Urinary bladder (tissue), 4 donors: ENCODE data around the gene SLC22A23. TPM values are rescaled to one million over a fixed set of nuclear protein-coding genes. Genes with fewer than 3 reads are reported as not detected.

Experiments
- DNase-seq: peaks from one replicate; pipeline ENCODE4 v3.0.0-alpha.2; 2015; ENCODE audit errors: extremely low spot score
- H3K27ac ChIP-seq: one replicate; pipeline ENCODE4 v1.5.1; 2013; ENCODE audit warnings: low read depth, mild to moderate bottlenecking, moderate library complexity
- H3K36me3 ChIP-seq: one replicate; pipeline ENCODE4 v1.6.1; 2013; ENCODE audit warnings: mild to moderate bottlenecking, moderate library complexity; ENCODE audit not compliant: insufficient read depth
- H3K4me1 ChIP-seq: one replicate; pipeline ENCODE4 v1.6.1; 2013; ENCODE audit warnings: mild to moderate bottlenecking, moderate library complexity; ENCODE audit not compliant: insufficient read depth
- H3K4me3 ChIP-seq: one replicate; pipeline ENCODE4 v1.5.1; 2013; ENCODE audit warnings: low read depth, low read length
- WGBS: extraction: QIAGEN DNeasy Blood & Tissue Kit; methylation state at CpG from one replicate; pipeline ENCODE4 v1.1.7; 2013; 5-methylcytosine and 5-hydroxymethylcytosine counted together
- polyA plus RNA-seq: library from polyadenylated mRNA; stranded (reverse); fragments of 200-250 nt; gene quantifications from one replicate; pipeline ENCODE4 v1.2.3, GENCODE V29; 2013
- total RNA-seq: library from RNA; depleted of rRNA; stranded (reverse); fragments of >200 nt; gene quantifications from one replicate; pipeline ENCODE4 v1.2.3, GENCODE V29; 2014
- donor health status: healthy with polysubstance abuse.
- donor health status: healthy.

The SLC22A23 gene
- total and polyA plus RNA-seq, 2 donors: 4.9 to 6.6 TPM

- no peak for DNase-seq
- Histone ChIP-seq H3K4me1 (no peaks in the 10 kb centered on the region), H3K36me3 (no peaks in the 10 kb centered on the region), H3K27ac (no peak overlapping the region), H3K4me3 (no peak overlapping the region)
- 85% methylated on average over 18 of the region's 18 CpGs for WGBS
Observed at GRCh38 chr6:3444276-3445088, 12.4 kb downstream of the SLC22A23 start.

DNA sequence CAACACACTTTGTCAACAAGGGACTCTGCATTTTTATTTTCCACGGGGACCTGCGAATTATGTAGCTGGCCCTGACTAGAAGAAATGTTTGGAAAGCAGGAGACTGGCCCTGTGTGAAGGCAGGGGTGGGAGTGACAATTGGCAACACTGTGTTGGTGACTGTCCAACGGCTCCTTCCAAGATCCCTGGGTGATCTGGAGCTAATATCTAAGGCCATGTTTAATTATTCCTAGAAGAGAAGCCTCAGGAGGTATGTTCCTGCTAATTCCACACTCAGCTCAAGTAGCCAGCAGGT lies 13.7 kb downstream of the SLC22A23 start:
- H3K27ac ChIP-seq: no peak overlapping the region

DNA sequence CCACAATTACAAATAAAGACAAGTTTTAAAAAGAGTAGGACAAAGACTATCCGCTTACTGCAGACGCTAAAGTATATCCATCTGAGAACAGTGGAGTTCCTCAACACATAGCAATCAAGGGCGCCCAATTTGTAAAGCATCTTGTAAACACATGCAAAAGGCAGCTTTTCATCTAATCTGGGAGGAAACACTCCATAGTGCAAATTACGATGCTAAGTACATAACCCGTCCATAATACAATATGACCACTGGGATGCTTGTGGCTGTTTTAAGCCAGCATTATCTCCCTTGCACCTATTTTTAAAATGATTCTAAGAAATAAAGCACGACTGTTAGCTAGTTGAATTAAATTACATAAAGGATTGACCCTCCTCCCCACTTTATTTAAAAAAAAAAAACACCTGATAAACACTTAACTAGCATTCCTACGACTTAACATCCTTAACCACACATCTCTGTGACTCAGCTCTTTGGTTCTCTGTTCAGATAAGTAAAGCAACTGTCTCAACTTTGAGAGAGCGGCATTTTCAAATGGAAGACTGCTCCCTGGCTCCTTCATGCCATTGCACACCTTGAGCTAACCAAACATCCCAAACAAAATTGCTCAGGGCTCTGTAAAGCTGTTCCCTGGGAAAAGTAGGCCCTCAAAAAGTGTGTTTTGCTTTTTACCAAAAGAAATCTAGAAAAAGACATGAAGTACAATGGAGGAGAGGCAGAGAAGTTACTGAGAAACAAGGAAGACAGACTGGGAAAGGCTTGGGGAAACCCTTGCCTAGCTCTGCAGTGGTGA lies 14.2 kb downstream of the SLC22A23 start:
- H3K27ac ChIP-seq: no peak overlapping the region
- WGBS: 82% methylated on average over 8 of the region's 8 CpGs
- DNase-seq: no peak
- no peak overlapping the region for H3K4me3 ChIP-seq
- H3K4me1 ChIP-seq: no peaks in the 10 kb centered on the region
- no peaks in the 10 kb centered on the region for H3K36me3 ChIP-seq

More for the DNA sequence above, 13.7 kb downstream of the SLC22A23 start:
- WGBS: 66% methylated on average over 3 of the region's 3 CpGs
- H3K36me3 ChIP-seq: no peaks in the 10 kb centered on the region
- no peak for DNase-seq
- H3K4me1 ChIP-seq: no peaks in the 10 kb centered on the region
- H3K4me3 ChIP-seq: no peak overlapping the region

- WGBS: 96% methylated on average over 5 of the region's 5 CpGs
- no peak for DNase-seq
- no peak overlapping the region for H3K4me3 ChIP-seq
Observed at GRCh38 chr6:3440911-3441310, 15.9 kb downstream of the SLC22A23 start.

GRCh38 chr6:3439961-3440360 lies 16.9 kb downstream of the SLC22A23 start:
- Histone ChIP-seq H3K27ac (no peak overlapping the region), H3K36me3 (no peaks in the 10 kb centered on the region), H3K4me1 (no peaks in the 10 kb centered on the region), H3K4me3 (no peak overlapping the region)
- 81% methylated on average over 4 of the region's 4 CpGs for WGBS
- DNase-seq: no peak

More at GRCh38 chr6:3440911-3441310, 15.9 kb downstream of the SLC22A23 start:
- H3K4me1 ChIP-seq: no peaks in the 10 kb centered on the region
- no peaks in the 10 kb centered on the region for H3K36me3 ChIP-seq
- H3K27ac ChIP-seq: no peak overlapping the region

- H3K36me3 ChIP-seq: no peaks in the 10 kb centered on the region
- no peak overlapping the region for H3K27ac ChIP-seq
- DNase-seq: no peak
- H3K4me3 ChIP-seq: no peak overlapping the region
- WGBS: 51% methylated on average over 26 of the region's 26 CpGs
- H3K4me1 ChIP-seq: no peaks in the 10 kb centered on the region
Observed at GRCh38 chr6:3438190-3439167, 18.4 kb downstream of the SLC22A23 start.

- Histone ChIP-seq H3K4me1 (no peaks in the 10 kb centered on the region), H3K27ac (no peak overlapping the region), H3K36me3 (no peaks in the 10 kb centered on the region), H3K4me3 (no peak overlapping the region)
- 81% methylated on average over 4 of the region's 4 CpGs for WGBS
- no peak for DNase-seq
Observed at GRCh38 chr6:3433005-3433404, 23.8 kb downstream of the SLC22A23 start.

DNA sequence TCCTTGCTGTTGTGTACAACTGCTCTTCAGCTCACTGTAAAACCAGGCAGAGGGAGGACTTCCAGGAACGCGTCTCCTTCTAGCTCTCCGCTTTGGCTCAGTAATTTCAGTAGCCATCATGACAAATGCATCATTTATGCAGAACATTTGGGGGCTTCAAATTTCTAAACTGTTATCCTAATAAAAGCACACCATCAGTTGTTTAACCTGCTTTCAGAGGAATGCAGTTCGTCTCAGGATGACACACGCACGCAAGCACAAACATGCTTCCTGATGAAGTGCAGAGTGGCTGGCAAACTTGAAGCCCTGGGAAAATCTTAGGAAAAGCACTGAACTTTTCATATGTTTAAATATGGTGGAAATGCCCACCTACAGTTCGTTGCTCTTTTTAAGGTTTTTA lies 24.4 kb downstream of the SLC22A23 start:
- 77% methylated on average over 7 of the region's 7 CpGs for WGBS
- Histone ChIP-seq H3K36me3 (no peaks in the 10 kb centered on the region), H3K4me1 (peaks cover under 1% of the 10 kb centered on the region), H3K27ac (no peak overlapping the region), H3K4me3 (no peak overlapping the region)
- DNase-seq: no peak

DNA sequence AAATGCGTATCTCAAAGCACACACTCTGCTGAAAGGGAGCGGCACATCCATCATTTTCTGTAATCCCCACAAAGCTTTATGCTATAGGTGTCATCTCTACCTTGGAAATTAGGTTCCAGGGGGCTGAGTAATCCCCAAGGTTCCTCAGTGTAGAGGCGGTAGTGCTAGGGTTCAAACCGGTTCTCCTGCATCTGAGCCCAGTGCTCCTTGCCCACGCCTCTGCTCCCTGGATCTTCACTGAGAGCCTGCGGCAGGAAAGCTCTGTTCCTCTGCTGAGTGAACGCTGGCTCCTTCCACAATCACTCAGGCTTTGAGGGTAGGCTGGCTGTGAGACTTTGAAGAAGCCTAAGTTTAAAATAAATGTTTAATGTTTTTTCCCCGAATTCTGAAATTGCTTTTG lies 24.9 kb downstream of the SLC22A23 start:
- H3K27ac ChIP-seq: no peak overlapping the region
- no peaks in the 10 kb centered on the region for H3K36me3 ChIP-seq
- 76% methylated on average over 8 of the region's 8 CpGs for WGBS
- DNase-seq: no peak
- peaks cover 2% of the 10 kb centered on the region for H3K4me1 ChIP-seq
- no peak overlapping the region for H3K4me3 ChIP-seq

GRCh38 chr6:3429211-3429610 lies 27.6 kb downstream of the SLC22A23 start:
- no peak for DNase-seq
- no peak overlapping the region for H3K4me3 ChIP-seq
- WGBS: 94% methylated on average over 3 of the region's 3 CpGs
- H3K27ac ChIP-seq: no peak overlapping the region
- peaks cover 2% of the 10 kb centered on the region for H3K4me1 ChIP-seq
- no peaks in the 10 kb centered on the region for H3K36me3 ChIP-seq

GRCh38 chr6:3428700-3429099 lies 28.1 kb downstream of the SLC22A23 start:
- no peaks in the 10 kb centered on the region for H3K36me3 ChIP-seq
- 89% methylated on average over 3 of the region's 3 CpGs for WGBS
- H3K27ac ChIP-seq: no peak overlapping the region
- no peak overlapping the region for H3K4me3 ChIP-seq
- H3K4me1 ChIP-seq: peaks cover 2% of the 10 kb centered on the region
- no peak for DNase-seq

DNA sequence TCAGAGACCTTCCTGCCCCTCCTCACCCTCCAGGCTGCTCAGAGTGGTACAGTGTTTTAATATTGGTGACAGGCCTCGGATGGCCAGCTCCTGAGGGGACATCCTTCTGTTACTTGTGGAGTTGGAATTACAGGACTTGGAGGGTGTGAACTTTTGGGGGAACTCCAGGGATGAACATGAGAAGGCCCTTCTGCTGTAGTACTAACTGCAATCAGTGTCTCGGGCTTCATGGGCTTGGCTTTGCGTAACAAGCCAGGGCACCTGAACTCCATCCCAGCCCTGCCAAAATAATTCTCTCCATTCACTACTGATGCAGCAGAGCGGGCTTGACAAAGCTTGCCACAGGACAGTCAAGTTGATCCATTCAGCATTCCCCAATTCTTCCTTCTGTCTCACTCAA lies 28.6 kb downstream of the SLC22A23 start:
- WGBS: 98% methylated on average over 4 of the region's 4 CpGs
- Histone ChIP-seq H3K4me1 (peaks cover 2% of the 10 kb centered on the region), H3K4me3 (no peak overlapping the region), H3K36me3 (no peaks in the 10 kb centered on the region), H3K27ac (no peak overlapping the region)
- DNase-seq: no peak

DNA sequence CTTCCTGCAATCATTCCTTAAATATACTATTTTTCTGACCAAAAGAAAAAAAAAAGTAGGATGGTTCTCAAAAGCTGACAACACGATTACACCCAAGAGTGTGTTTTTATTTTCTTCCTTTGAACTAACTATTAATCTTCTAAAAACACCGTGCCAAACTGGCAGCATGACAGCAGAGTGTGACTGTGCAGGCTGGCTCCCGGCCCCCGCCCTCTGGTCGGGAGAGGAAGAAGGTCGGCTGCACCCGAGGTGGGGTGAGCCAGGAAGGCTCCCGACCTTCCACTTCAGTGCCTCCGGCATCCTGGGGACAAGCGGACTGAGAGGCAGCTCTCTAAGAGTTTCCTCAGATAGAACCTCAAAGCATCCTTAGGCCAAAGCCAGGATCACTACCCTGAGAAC lies 29.2 kb downstream of the SLC22A23 start:
- 47% methylated on average over 10 of the region's 10 CpGs for WGBS
- Histone ChIP-seq H3K36me3 (no peaks in the 10 kb centered on the region), H3K4me3 (no peak overlapping the region), H3K27ac (no peak overlapping the region), H3K4me1 (peaks cover 2% of the 10 kb centered on the region)
- DNase-seq: no peak
